Measurements from ENCODE around the gene TMEM37.

Gene TMEM37

DNA sequence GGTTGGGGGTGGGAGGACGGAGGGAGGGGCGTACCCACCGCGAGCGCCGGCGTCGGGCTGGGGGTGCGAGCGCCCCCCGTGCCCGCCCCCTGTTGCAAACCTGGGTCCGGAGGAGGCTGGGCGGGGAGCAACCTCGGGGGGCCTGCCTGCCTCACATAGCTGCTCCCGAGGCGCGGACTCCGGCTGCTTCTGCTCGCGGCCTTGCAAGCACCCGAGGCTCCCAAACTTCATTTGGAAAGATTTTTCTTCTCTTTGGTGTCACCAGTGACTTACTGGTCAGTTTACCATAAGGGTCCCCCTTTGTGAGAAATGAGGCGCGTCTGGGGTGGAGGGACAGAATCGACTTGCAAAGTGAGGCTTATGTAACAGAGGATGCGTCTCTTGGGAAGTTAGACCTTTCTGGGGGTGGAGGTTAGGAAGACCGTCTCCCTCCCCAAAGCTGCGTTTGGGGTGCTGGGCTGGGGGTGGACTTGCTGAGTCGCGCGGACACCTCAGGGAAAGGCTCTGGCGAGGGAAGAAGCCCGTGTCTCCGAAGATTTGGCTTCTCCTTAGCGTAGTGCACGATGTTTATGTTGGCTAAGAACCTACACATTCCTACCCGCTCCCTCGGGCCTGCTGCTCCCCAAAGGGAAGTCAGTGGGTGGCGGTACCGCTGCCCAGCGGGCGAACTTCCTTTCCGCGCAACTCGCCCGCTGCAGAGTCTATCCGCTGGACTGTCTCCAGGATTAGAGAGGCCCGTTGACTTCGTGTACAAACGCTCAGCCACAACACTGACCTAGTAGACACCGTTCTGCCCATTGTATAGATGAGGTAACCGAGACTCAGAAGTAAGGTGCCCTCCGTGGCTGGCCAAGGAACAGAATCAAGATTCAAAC lies 559 bp downstream of the TMEM37 start:
- TF ChIP-seq, protein P1, sequence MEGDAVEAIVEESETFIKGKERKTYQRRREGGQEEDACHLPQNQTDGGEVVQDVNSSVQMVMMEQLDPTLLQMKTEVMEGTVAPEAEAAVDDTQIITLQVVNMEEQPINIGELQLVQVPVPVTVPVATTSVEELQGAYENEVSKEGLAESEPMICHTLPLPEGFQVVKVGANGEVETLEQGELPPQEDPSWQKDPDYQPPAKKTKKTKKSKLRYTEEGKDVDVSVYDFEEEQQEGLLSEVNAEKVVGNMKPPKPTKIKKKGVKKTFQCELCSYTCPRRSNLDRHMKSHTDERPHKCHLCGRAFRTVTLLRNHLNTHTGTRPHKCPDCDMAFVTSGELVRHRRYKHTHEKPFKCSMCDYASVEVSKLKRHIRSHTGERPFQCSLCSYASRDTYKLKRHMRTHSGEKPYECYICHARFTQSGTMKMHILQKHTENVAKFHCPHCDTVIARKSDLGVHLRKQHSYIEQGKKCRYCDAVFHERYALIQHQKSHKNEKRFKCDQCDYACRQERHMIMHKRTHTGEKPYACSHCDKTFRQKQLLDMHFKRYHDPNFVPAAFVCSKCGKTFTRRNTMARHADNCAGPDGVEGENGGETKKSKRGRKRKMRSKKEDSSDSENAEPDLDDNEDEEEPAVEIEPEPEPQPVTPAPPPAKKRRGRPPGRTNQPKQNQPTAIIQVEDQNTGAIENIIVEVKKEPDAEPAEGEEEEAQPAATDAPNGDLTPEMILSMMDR (conservative IDR thresholded peaks at IDR 0.05; ENCODE audit: low read depth), result no peak
- POLR2A ChIA-PET (ENCODE audit: low non-redundant PET), result no interaction called here
- CTCF ChIA-PET, result no interaction called here
- no peak for DNase-seq (ENCODE audit: low spot score)
- no peak overlapping the region for H3K27ac ChIP-seq

DNA sequence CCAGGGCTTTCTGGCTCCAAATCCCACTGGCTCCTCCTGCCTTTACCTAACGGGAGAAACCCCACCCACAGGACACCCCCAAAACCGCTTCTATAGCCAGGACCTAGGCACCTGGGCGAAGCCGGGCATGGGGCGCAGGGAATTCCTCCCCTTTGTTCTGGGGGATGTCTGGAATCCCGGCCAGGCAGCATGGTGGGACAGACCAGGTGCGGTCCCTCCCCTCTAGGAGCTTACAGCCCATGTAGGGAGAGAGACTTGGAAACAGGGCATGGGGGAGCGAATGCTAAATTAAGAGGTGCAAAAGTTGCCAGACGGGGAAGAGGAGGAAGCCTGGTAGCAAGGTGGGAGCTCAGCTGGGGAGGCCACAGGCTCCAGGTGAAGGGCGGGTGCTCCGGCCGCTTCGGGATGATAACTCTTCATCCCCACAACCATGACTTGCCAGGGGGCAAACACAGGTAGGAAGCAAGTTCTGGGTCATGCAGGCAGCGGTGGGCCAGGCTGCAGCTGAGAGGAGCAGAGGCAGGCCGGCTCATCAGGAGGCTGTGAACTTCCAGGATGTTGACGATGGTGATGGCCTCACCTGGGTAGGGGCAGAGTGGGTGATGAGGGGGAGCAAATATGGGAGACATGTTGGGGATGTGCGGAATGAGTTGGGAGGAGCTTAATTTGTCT lies 1.3 kb downstream of the TMEM37 start:
- DNase-seq (ENCODE audit: low spot score), result no peak
- ChIA-PET CTCF (interaction anchor here (0.5 to 0.6 kb wide), 2 partner anchors 21 to 29 kb away, joined by 4 to 5 read pairs; no protein-coding TSS in a partner anchor), POLR2A (ENCODE audit: low non-redundant PET) (no interaction called here)
- no peak overlapping the region for H3K27ac ChIP-seq
- TF ChIP-seq, protein P1 (conservative IDR thresholded peaks at IDR 0.05; ENCODE audit: low read depth), result no peak

DNA sequence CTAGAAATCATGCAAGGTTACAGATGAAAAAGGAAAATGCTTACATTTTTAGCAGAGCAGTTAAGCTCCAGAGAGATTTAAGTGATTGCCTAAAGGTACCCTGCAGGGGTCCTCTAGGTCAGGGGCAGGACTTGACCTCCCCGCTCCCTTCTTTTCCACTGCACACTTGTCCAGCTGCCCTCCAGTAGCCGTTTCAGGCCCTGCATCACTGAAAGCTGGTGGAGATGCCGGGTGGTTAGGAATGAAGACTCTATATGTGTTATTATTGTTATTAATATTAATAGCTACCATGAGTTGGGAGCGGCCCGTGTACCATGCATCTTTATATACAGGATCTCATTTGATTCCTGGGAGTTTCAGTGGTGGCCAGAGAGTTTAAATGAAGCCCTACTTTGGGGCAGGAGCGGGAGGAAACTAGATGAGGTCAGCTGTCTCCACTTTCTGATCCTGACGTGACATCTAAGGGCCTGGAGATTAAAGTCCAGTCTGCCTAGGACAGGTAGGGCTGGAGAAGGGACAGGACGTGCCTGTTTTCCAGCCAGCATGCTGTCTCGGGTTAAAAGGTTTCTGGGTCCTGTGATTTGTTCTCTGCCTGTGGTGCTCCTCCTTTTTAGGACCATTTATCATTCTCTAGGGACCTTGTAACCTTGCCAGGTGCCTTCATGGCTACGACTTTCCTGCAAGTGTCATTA lies 2.1 kb downstream of the TMEM37 start:
- no peak for DNase-seq (ENCODE audit: low spot score)
- ChIA-PET POLR2A (ENCODE audit: low non-redundant PET) (no interaction called here), CTCF (interaction anchor here (0.5 to 1.2 kb wide), 3 partner anchors 20 to 42 kb away, joined by 4 to 5 read pairs (median 4); no protein-coding TSS in a partner anchor)
- TF ChIP-seq, protein P1 (conservative IDR thresholded peaks at IDR 0.05; ENCODE audit: low read depth), result no peak
- H3K27ac ChIP-seq, result no peak overlapping the region

GRCh38 chr2:119434664-119435063 lies 3.0 kb downstream of the TMEM37 start:
- TF ChIP-seq, protein P1 (conservative IDR thresholded peaks at IDR 0.05; ENCODE audit: low read depth), result no peak
- DNase-seq (ENCODE audit: low spot score), result no peak
- POLR2A ChIA-PET (ENCODE audit: low non-redundant PET), result no interaction called here
- H3K27ac ChIP-seq, result no peak overlapping the region
- CTCF ChIA-PET, result interaction anchor here (1.2 kb wide), 1 partner anchor 42 kb away, joined by 4 read pairs; no protein-coding TSS in a partner anchor

DNA sequence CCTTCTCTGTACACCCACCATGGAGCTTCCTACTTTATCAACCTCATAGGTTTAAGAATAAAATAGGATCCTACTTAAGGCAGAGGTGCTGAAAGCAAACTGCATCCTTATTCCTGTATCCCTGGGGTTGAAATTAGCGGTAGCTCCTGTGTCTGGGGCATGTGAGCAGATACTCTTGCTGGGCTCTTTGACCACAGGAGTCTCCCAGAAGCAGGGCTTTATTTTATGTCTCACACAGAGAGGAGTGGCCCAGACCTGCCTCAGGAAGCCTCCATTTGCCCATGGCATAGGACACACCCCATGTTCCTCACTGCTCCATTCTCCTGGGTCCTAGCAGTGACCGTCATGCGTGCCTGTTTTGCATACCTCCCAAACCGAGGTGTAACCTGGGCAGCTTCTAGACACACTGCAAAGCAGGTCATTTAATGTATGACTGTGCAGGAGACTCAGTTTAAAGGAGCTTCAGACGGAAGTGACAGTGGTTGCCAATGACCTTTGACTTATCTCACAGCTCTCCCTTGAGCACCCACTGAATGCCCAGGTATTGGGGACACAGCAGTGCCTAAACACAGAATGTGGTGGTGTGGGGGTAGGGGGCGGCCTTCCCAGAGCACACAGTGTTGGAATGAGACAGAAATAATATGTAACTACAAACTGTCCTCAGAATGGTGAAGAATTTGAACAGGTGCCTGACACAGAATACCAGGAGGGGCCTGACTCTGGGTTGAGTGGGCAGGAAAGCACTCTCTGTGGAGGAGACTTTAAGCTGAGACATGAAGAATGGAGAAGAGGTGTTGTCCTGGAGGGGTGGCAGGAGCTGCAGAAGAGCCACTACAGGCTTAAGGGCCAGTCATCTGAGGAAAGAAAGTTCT lies 3.7 kb downstream of the TMEM37 start:
- ChIA-PET CTCF (interaction anchor here (1.2 kb wide), 1 partner anchor 41 kb away, joined by 4 read pairs; no protein-coding TSS in a partner anchor), POLR2A (ENCODE audit: low non-redundant PET) (no interaction called here)
- no peak overlapping the region for H3K27ac ChIP-seq
- TF ChIP-seq, protein P1 (conservative IDR thresholded peaks at IDR 0.05; ENCODE audit: low read depth), result no peak
- no peak for DNase-seq (ENCODE audit: low spot score)
